GM18519 (cell line): ENCODE results near the gene MRPS30.
A peak's percentile ranks its signal among the peaks of the same experiment; 100 is the strongest.
"Not testable (repeated sequence)": the region's sequence is repeated elsewhere in the genome, so short reads cannot be mapped to it uniquely, and the experiment has no call there.

ENCODE experiments used
- ATAC-seq: cut with Tn5 transposase; IDR thresholded peaks from one replicate; pipeline ENCODE4 v1.9.1; 2021; ENCODE audit warnings: mild to moderate bottlenecking, moderate library complexity; ENCODE audit not compliant: unreplicated experiment, low FRiP score

Gene MRPS30

DNA sequence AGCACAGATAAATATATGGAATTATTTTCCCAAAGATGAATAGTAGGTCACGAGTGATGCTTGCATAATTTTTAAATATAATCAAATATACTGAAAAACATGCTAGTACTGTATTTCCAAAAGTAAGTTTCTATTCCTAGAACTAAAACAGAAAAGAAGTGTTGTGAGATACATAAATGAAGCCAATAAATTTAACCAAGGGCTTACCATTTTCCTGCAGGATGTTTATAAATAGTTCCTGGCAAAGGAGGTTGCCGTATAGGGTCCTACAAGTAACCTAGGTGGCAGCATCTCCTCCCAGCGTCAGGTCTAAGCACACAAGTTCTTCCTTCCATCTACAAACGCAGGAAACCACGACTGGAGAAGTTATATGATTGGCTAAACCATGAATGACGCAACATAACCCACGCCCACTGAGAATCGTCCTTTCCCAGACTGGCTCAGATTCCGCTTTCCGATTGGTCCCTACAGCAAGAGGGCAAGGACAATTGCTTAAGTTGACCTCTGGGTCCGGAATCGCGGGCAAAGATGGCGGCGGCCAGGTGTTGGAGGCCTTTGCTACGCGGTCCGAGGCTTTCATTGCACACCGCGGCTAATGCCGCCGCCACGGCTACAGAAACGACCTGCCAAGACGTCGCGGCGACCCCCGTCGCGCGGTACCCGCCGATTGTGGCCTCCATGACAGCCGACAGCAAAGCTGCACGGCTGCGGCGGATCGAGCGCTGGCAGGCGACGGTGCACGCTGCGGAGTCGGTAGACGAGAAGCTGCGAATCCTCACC is at the start of gene MRPS30:
Gene MRPS30 (plus strand): TSS at position 513 of the 780 bp plus-strand sequence. CDS start 16 bp downstream, at position 529.
- peak; percentile 95 for ATAC-seq

DNA sequence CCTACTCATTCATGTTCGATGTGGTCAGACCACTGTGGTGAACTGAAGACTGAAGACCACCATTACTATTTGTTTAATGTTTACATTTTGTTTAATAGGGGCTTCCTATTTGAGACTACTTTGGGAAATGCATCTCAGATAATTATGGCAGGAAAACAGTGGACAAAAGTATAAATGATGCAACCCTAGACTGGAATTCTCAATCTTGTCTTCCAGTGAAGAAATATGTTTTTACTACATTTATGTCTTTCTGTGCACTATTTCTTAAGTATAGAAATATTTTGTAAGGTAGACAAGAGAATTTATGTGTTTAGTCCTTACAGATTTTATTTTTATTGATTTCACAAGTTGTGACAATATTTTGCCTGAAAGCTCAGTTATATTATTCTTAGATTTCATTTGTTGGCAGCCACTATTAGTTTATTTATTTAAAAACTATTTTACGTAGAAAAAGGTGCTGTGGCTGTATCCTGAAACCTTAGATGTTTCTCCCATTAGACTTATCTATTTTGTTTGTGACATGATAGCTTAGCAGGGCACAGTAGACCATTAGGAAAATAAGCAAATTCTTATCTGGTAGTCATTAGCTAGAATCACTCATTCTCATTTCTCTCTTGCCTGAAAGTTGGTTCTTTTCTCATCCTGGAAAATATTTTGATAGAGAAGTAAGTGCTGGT is 39.4 kb upstream of the MRPS30 start:
- ATAC-seq = no peak

DNA sequence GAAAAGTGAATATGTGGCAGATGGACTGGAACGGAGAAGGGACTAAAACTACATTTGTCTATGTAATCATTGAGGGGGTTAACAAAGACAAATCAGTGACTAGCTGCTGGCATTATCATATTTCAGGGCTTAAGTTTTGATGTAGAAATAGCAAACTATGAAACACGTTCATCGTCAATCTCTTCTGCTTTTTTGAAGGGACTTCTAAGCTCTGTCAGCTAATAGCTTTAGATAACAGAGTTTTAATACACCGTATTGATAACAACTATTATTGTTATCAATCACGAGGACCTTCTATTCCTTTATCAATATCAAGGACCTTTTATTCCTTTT is 38.9 kb upstream of the MRPS30 start:
- ATAC-seq = no peak

DNA sequence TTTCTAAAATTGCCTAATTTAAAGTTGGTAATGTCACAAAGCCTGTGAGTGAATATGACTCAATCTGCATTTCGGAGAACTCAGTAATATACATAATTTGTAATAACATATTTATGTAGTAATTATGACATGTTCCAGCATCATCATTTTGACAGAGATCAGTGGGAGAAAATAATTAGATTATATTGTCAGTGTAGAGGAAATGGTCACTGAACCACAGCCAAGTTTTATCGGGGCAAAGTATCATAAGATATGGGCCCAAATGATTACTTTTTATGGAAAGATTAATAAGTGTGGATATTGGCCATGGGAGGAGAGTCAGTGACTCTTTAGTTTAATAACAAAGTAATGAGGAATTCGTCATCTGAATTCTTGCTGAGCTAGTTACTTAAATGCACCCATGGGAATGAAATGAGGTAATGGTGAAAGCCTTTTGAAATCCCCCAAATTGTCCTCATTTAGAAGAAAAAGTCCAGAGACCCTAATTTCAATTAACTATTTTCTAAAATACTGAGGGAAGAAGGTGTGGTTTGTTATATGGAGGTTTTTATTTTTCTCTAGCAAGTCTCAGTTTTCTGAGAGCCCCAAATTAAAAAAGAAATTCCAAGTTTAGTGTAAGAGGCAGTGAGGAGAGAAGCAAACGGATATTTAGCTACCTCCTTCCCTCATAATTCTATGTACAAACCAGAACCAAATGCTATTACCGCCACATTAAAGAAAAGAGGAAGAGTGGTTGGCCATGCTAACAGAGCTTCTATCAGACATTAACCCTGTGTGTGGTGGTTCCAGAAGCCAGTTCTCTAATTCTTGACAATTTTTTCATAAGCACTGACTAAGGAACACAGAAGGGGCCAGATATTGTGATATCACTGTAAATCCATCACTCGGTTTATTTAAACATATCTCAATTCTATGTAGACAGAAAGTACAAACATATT is 37.7 kb upstream of the MRPS30 start:
- no peak for ATAC-seq

DNA sequence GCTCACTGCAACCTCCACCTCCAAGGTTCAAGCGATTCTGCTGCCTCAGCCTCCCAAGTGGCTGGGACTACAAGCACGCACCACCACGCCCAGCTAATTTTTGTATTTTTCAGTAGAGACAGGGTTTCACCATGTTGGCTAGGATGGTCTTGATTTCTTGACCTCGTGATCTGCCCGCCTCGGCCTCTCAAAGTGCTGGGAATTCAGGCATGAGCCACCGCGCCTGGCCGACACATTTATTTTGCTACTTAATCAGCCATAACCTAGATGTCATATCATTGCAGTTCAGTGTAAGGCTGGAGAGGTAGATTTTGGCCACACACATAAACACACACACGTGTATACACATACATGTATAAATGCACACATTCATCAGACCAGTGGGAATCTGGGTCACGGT is 36.4 kb upstream of the MRPS30 start:
- ATAC-seq = not testable (repeated sequence)

DNA sequence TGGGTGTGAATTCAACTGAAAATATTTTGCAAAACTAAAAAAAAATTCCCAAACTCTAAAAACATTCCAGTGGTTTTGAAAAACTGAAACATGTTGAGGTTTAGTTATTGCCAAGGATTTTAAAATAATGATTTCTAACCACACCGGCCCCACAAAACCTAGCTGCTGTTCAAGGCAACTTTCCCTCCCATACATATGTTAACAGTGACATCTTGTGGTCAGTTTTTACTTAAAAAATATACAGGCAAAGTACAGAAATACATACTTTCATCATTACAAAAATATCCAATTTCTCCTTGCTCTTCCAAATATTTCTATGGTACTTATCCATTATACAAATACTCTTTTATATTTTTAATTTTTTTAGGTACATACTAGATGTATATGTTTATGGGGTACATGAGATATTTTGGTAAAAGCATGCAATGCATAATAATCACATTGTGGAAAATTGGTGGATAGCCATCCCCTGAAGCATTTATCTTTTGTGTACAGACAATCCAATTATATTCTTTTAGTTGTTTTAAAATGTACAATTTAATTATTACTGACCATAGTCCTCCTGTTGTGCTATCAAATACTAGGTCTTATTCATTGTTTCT is 34.4 kb upstream of the MRPS30 start:
- peak; percentile 62 for ATAC-seq

DNA sequence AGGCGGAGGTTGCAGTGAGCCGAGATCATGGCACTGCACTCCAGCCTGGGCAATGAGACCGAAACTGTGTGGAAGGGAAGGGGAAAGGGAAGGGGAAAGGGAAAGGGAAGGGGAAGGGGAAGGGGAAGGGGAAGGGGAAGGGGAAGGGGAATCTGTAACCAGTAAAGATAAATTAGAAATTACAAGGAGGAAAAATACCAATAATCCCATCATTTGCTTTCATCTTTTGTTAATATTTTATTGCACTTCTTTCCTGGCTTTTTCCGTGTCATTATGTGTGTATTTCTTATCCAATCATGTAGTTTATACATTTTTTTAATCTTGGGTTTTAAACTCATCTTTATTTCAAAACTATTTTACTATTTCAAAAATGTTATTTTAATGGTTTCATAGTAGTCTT is 29.6 kb upstream of the MRPS30 start:
- ATAC-seq = no peak

DNA sequence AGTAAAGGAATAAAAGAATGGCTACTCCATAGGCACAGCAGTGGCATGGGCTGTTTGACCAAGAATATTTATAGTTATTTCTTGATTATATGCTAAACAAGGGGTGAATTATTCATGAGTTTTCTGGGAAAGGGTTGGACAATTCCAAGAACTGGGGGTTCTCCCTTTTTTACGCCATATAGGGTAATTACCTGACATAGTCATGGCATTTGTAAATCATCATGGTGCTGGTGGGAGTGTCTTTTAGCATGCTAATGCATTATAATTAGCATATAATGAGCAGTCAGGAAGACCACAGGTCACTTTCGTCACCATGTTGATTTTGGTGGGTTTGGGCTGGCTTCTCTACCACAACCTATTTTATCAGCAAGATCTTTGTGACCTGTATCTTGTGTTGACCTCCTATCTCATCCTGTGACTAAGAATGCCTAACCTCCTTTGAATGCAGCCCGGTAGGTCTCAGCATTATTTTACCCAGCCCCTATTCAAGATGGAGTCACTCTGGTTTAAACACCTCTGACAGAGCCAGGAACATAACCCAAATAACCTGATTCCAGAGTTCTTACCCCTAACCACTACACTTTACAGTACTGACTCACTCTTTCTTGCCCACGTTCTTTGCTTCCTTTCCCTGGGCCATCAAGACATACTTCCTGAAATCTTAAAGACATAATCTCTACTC is 25.0 kb upstream of the MRPS30 start:
- ATAC-seq = no peak

DNA sequence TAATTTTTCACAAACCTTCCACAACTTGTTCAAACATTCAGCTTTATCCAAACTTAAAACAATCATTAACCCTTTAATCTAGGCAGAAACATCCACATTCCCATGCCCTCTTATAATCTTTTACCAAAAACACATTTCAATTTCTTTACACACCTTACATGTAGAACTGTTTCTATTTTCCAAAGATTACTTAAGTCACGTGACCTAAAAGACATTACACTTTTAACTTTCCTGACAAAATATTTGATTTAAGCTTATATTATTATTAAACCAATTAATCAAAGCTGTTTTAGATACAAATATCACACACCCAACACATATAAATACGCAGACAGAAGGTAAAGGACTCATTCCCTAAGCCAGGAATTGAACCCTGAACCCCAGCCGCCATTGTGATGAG is 21.0 kb upstream of the MRPS30 start:
- no peak for ATAC-seq

DNA sequence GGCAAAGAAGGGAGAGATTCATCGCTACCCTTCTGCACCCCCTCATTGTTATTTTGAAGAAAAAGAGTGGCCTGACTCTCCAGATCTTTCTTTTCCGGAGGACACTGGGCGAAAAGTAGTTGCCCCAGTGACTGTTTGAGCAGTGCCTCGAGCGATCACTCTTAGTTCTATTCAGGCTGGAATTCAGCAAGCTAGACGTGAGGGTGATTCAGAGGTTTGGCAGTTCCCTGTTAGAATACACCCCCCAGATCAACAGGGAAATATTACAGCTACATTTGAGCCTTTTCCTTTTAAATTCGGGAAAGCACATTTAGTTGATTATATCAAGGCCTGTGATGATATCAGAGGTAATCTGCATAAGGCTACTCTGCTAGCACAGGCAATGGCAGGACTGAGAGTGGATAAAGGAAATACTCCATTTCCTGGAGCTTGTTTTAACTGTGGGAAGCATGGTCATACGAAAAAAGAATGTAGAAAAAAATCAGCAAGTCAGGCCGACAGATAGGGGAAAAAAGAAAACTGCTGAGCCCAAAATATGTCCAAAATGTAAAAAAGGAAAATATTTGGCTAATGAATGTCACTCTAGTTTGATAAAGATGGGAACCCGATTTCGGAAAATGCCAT is 19.3 kb upstream of the MRPS30 start:
- ATAC-seq = not testable (repeated sequence)

DNA sequence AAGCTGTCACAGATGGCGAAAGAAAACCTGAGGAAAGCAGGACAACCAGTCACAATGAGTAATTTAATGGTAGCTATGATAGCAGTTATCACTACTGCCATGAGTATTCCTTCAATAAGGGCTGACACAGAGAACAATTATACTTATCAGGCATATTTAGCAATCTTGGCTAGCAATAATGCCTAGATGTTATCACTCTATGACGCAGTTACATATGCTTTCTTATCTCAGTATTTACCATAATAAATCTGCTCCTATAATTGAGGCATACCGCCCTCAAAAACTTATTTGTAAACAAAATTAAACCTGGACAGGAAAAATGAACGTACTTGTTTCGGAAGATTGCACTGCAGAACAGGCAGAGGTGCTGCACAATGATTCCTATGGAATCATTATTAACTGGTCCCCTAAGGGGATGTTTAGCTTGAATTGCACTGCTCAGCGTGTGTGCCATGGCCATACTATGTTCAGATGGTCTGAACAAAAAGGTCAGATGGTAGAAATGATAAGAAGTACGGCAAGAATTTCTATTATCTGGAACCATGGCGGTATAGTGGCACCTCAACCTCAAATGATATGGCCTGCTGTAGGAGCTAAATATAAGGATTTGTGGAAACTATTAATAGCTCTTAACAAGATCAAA is 16.6 kb upstream of the MRPS30 start:
- ATAC-seq = not testable (repeated sequence)

DNA sequence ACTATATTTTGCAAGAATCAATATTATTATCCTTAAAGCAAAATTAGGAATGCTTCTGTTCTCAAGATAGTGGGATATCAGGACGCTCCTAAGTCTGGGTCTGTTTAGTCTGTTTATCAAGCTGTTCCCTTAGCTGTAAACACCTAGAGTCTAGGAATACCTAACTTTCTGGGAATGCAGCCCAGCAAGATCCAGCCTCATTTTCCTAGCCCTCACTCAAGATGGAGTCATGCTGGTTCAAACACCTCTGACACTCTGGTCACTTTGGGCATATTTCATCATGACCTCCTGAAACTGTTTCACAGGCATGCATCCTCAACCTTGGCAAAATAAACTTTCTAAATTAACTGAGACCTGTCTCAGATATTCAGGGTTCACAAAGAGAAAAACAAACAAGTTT is 14.4 kb upstream of the MRPS30 start:
- ATAC-seq = no peak

DNA sequence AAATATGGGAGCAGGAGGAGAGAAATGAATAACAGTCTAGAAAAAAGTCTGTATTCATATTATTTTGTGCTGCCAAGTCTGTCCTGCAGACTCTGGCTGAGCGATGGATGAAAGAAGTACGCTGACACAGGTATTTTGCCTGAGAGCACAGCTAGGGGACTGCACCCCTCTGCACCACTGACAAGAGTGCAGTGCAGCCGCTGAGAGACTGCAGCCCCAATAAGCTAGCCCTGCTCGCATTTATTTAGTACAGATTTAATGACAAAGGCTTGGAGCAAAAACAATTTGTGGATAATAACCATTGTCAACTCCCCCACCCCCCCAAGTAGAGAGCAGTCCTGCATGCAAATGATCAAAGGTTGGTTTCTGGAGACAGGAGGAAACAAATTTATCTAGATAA is 13.3 kb upstream of the MRPS30 start:
- no peak for ATAC-seq

DNA sequence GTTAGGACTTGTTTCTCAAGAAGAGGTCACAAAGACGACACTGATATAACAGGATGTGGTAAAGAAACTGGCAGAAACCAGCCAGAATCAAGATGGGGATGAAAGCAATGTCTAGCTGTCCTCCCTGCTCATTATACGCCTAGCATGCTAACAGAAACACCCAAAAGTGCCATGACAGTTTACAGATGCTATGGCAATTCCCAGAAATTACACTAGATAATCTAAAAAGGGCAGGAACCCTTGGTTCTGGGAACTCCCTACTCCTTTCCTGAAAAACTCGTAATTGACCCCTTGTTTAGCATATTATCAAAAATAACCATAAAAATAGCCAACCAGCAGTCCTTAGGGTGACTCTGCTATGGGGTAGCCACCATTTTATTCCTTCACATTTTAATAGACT is 10.9 kb upstream of the MRPS30 start:
- no peak for ATAC-seq

DNA sequence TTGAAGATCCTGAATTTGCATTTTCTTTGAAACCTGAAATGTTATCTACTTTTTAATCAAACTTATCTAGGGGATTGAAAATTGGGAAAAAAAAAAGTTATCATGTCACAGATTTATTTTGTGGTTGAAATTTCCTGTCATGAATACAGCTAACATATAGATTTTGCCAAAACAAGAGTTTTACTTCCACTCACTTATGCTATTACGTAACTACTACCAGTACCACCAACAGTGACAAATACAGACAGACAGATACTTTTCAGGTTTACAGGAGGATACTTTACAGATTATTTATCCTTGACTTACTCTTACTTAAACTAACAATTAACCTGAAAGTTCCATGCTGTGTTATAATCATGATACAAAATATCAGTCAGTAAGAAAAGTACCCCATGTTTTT is 6.8 kb upstream of the MRPS30 start:
- no peak for ATAC-seq

DNA sequence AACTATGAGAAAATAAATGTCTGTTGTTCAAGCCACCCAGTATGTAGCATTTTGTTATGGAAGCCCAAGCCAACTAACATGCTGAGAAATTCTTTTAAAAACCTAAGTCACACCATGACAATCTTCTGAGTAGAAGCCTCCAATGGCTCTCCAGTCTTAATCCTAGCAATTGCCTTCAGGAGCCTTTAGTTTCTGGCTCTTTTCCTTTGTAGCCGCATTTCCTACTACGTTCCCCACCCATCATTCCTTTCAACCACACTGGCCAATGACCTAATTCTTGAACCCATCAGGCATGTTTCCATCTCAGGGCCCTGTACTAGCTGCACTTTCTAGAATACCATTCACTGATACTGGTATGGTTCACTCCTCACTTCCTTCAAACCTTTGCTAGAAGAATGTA is 2.1 kb upstream of the MRPS30 start:
- ATAC-seq = no peak

DNA sequence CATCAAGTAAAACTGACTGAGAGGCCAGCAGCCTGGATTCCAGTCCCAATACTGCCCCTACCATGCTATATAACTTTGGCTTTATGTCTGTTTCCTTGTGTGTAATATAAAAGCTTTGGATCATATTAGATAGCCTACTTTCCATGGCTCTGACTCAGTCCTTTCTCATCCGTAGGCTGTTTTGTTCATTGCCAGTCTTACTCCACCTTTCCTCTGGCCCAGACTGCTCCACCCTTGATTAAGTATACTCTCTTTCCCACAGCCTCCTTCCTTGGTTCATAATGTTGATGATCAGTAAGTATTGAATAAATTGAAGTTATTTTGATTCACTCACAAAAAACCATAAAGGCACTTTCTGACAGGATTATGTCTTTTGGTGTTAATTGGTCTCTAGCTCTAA is 1.5 kb upstream of the MRPS30 start:
- ATAC-seq = no peak

DNA sequence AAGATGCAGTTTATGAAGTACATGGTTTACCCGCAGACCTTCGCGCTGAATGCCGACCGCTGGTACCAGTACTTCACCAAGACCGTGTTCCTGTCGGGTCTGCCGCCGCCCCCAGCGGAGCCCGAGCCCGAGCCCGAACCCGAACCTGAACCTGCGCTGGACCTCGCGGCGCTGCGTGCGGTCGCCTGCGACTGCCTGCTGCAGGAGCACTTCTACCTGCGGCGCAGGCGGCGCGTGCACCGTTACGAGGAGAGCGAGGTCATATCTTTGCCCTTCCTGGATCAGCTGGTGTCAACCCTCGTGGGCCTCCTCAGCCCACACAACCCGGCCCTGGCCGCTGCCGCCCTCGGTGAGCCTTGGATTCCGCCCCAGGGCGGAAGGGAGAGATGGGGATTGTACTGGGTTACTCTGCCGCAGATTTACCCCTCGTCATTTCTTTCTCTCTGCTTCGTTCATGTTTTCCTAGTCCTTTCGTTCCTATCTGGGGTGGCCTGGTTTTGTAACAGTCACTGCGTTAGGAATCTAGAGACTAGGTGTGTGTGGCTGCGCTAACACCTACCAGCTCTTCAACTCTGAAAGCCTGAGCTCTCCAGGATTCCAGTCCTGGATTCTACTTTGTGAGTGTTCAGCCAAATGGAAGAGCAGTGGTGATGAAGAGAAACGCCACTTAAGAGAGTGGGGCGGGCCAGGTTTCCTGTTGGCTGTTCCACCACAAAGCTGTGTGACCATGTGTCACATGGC is 638 bp downstream of the MRPS30 start:
- peak; percentile 30 for ATAC-seq
